Endothelial cell (in vitro differentiated cells): ENCODE measurements around the gene TENT4A. TPM values are rescaled to one million over a fixed set of nuclear protein-coding genes. Genes with fewer than 3 reads are reported as not detected.

Source experiments
- DNase-seq: peaks from one replicate; pipeline ENCODE4 v3.0.0; 2021; ENCODE audit warnings: low spot score
- H3K27ac Mint-ChIP-seq: one replicate; pipeline ENCODE4 v1.8.0; 2021; ENCODE audit warnings: mixed read lengths, inconsistent platforms; ENCODE audit not compliant: unreplicated experiment
- H3K27me3 Mint-ChIP-seq: one replicate; pipeline ENCODE4 v1.8.0; 2021; ENCODE audit warnings: mild to moderate bottlenecking, moderate library complexity, mixed read lengths, inconsistent platforms; ENCODE audit not compliant: unreplicated experiment
- H3K36me3 Mint-ChIP-seq: one replicate; pipeline ENCODE4 v1.8.0; 2021; ENCODE audit warnings: mild to moderate bottlenecking, low read depth, mixed read lengths, inconsistent platforms; ENCODE audit not compliant: unreplicated experiment
- H3K4me1 Mint-ChIP-seq: one replicate; pipeline ENCODE4 v1.8.0; 2021; ENCODE audit warnings: mild to moderate bottlenecking, mixed read lengths, inconsistent platforms; ENCODE audit not compliant: unreplicated experiment
- H3K4me3 Mint-ChIP-seq: one replicate; pipeline ENCODE4 v1.8.0; 2021; ENCODE audit warnings: mild to moderate bottlenecking, mixed read lengths, inconsistent platforms; ENCODE audit not compliant: unreplicated experiment
- H3K9me3 Mint-ChIP-seq: one replicate; pipeline ENCODE4 v1.8.0; 2021; ENCODE audit warnings: mixed read lengths, inconsistent platforms; ENCODE audit not compliant: unreplicated experiment
- total RNA-seq: library from RNA; stranded (reverse); fragmentation: NEBNext Ultra II Directional; extraction: Animal tissue kit (Norgen Biotek cat#: 25700); gene quantifications from one replicate; pipeline ENCODE4 v1.2.1, GENCODE V29; 2021; ENCODE audit not compliant: unreplicated experiment
- TF ChIP-seq, protein P1 (sequence below): fragments of 200-600 bp; sonication (generic); IDR thresholded peaks from one replicate; pipeline ENCODE4 v1.5.0; 2021; ENCODE audit warnings: antibody characterized with exemption; ENCODE audit not compliant: unreplicated experiment

Gene TENT4A
- total RNA-seq, 1 donor from 2014 or later = 24.7 TPM

DNA sequence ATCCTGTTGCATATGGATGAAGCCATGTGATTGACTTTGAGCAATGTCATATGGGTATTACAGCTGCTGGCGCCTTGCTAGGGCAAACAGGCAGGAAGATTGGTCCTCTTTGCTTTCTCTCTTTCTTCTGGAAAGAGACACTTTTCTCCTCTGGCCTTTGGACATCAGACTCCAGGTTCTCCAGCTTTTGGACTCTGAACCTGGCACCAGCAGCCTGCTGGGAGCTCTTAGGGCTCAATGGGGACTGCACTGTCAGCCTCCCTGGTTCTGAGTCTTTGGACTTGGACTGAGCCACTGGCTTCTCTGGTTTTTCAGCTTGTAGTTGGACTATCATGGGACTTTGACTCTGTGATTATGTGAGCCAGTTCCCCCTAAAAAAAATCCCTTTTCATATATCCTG lies 34.8 kb upstream of the TENT4A start:
- no peak for DNase-seq
- no peaks in the 10 kb centered on the region for H3K4me1 Mint-ChIP-seq

GRCh38 chr5:6680922-6681321 lies 32.3 kb upstream of the TENT4A start:
- H3K9me3 Mint-ChIP-seq = no peaks in the 10 kb centered on the region
- H3K27ac Mint-ChIP-seq = no peak overlapping the region
- H3K4me3 Mint-ChIP-seq = no peak overlapping the region
- DNase-seq = no peak
- peaks cover 3% of the 10 kb centered on the region for H3K27me3 Mint-ChIP-seq
- TF ChIP-seq, protein P1, sequence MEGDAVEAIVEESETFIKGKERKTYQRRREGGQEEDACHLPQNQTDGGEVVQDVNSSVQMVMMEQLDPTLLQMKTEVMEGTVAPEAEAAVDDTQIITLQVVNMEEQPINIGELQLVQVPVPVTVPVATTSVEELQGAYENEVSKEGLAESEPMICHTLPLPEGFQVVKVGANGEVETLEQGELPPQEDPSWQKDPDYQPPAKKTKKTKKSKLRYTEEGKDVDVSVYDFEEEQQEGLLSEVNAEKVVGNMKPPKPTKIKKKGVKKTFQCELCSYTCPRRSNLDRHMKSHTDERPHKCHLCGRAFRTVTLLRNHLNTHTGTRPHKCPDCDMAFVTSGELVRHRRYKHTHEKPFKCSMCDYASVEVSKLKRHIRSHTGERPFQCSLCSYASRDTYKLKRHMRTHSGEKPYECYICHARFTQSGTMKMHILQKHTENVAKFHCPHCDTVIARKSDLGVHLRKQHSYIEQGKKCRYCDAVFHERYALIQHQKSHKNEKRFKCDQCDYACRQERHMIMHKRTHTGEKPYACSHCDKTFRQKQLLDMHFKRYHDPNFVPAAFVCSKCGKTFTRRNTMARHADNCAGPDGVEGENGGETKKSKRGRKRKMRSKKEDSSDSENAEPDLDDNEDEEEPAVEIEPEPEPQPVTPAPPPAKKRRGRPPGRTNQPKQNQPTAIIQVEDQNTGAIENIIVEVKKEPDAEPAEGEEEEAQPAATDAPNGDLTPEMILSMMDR = no peak
- no peaks in the 10 kb centered on the region for H3K4me1 Mint-ChIP-seq
- H3K36me3 Mint-ChIP-seq = no peaks in the 10 kb centered on the region

More for the DNA sequence above, 34.8 kb upstream of the TENT4A start:
- H3K9me3 Mint-ChIP-seq = no peaks in the 10 kb centered on the region
- peaks cover 3% of the 10 kb centered on the region for H3K27me3 Mint-ChIP-seq
- TF ChIP-seq, protein P1 = no peak
- no peak overlapping the region for H3K27ac Mint-ChIP-seq
- H3K36me3 Mint-ChIP-seq = peaks cover 4% of the 10 kb centered on the region
- H3K4me3 Mint-ChIP-seq = no peak overlapping the region

- H3K4me1 Mint-ChIP-seq = no peaks in the 10 kb centered on the region
- DNase-seq = no peak
- no peak overlapping the region for H3K4me3 Mint-ChIP-seq
- H3K9me3 Mint-ChIP-seq = no peaks in the 10 kb centered on the region
- H3K27me3 Mint-ChIP-seq = no peaks in the 10 kb centered on the region
- TF ChIP-seq, protein P1 = no peak
- H3K27ac Mint-ChIP-seq = no peak overlapping the region
- H3K36me3 Mint-ChIP-seq = no peaks in the 10 kb centered on the region
Measured at GRCh38 chr5:6681682-6682081, 31.6 kb upstream of the TENT4A start.

GRCh38 chr5:6682239-6682638 lies 31.0 kb upstream of the TENT4A start:
- H3K36me3 Mint-ChIP-seq = no peaks in the 10 kb centered on the region
- DNase-seq = no peak
- no peaks in the 10 kb centered on the region for H3K9me3 Mint-ChIP-seq
- H3K4me3 Mint-ChIP-seq = no peak overlapping the region
- H3K27ac Mint-ChIP-seq = no peak overlapping the region
- TF ChIP-seq, protein P1 = no peak
- no peaks in the 10 kb centered on the region for H3K4me1 Mint-ChIP-seq
- no peaks in the 10 kb centered on the region for H3K27me3 Mint-ChIP-seq

DNA sequence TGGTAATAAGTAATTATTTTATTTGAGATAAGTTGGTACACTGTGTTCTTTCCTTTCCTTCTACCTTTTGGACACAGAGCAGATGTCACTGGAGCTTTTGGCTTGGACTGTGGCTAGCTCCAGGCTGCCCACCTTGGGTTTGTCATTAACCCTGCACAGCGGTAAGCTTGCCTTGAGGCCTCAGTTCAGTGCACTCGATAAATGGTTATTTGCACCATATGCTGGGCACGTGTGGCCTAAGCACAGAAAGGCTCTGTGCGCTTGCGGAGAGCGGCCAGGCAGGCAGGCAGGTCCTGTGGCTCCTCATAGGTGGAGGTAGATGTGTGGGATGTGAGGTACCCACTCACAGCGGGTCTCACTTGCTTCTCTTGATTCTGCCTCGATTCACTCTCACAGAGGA lies 30.0 kb upstream of the TENT4A start:
- TF ChIP-seq, protein P1 = no peak
- Mint-ChIP-seq H3K27me3 (no peaks in the 10 kb centered on the region), H3K36me3 (no peaks in the 10 kb centered on the region), H3K4me1 (peaks cover 4% of the 10 kb centered on the region), H3K9me3 (no peaks in the 10 kb centered on the region), H3K27ac (no peak overlapping the region), H3K4me3 (no peak overlapping the region)
- DNase-seq = no peak
